Putamen (tissue), 1 donor: Measurements from ENCODE around the gene USP17L22.
"Not testable (repeated sequence)": the region's sequence is repeated elsewhere in the genome, so short reads cannot be mapped to it uniquely, and the experiment has no call there.

Experiments used
- DNase-seq: peaks from one replicate; pipeline ENCODE4 v3.0.0-alpha.2; 2016; ENCODE audit warnings: low spot score

USP17L22 gene, protein sequence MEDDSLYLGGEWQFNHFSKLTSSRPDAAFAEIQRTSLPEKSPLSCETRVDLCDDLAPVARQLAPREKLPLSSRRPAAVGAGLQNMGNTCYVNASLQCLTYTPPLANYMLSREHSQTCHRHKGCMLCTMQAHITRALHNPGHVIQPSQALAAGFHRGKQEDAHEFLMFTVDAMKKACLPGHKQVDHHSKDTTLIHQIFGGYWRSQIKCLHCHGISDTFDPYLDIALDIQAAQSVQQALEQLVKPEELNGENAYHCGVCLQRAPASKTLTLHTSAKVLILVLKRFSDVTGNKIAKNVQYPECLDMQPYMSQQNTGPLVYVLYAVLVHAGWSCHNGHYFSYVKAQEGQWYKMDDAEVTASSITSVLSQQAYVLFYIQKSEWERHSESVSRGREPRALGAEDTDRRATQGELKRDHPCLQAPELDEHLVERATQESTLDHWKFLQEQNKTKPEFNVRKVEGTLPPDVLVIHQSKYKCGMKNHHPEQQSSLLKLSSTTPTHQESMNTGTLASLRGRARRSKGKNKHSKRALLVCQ

DNA sequence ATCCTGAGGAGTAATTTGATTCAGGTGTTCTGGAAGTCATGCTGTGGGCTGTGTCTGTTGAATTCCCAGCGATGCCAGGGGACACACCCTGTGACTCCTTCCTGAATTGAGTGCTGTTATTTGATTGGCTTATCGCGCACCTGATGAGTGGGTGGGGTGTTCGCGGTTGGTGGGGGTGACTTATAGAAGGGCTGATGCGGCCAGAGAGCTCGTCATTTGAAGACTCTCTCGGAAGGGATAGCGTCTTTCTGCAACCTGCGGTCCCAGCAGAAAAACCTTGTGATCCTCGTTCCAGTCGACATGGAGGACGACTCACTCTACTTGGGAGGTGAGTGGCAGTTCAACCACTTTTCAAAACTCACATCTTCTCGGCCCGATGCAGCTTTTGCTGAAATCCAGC is at the start of gene USP17L22:
Gene USP17L22 (plus strand): TSS at position 301 of the 400 bp plus-strand sequence. CDS start 0 bp downstream, at position 301.
- not testable (repeated sequence) for DNase-seq

DNA sequence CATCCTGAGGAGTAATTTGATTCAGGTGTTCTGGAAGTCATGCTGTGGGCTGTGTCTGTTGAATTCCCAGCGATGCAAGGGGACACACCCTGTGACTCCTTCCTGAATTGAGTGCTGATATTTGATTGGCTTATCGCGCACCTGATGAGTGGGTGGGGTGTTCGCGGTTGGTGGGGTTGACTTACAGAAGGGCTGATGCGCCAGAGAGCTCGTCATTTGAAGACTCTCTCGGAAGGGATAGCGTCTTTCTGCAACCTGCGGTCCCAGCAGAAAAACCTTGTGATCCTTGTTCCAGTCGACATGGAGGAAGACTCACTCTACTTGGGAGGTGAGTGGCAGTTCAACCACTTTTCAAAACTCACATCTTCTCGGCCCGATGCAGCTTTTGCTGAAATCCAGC is 47.6 kb upstream of the USP17L22 start, which contains the start of gene USP17L12:
Gene USP17L12 (plus strand): TSS at position 301 of the 400 bp plus-strand sequence. CDS start 0 bp downstream, at position 301.
- DNase-seq, result not testable (repeated sequence)

DNA sequence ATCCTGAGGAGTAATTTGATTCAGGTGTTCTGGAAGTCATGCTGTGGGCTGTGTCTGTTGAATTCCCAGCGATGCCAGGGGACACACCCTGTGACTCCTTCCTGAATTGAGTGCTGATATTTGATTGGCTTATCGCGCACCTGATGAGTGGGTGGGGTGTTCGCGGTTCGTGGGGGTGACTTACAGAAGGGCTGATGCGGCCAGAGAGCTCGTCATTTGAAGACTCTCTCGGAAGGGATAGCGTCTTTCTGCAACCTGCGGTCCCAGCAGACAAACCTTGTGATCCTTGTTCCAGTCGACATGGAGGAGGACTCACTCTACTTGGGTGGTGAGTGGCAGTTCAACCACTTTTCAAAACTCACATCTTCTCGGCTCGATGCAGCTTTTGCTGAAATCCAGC is 42.8 kb upstream of the USP17L22 start, which contains the start of gene USP17L13:
Gene USP17L13 (plus strand): TSS at position 301 of the 400 bp plus-strand sequence. CDS start 0 bp downstream, at position 301.
- not testable (repeated sequence) for DNase-seq

DNA sequence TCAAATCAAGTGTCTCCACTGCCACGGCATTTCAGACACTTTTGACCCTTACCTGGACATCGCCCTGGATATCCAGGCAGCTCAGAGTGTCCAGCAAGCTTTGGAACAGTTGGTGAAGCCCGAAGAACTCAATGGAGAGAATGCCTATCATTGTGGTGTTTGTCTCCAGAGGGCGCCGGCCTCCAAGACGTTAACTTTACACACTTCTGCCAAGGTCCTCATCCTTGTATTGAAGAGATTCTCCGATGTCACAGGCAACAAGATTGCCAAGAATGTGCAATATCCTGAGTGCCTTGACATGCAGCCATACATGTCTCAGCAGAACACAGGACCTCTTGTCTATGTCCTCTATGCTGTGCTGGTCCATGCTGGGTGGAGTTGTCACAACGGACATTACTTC is 37.2 kb upstream of the USP17L22 start:
- DNase-seq, result not testable (repeated sequence)

DNA sequence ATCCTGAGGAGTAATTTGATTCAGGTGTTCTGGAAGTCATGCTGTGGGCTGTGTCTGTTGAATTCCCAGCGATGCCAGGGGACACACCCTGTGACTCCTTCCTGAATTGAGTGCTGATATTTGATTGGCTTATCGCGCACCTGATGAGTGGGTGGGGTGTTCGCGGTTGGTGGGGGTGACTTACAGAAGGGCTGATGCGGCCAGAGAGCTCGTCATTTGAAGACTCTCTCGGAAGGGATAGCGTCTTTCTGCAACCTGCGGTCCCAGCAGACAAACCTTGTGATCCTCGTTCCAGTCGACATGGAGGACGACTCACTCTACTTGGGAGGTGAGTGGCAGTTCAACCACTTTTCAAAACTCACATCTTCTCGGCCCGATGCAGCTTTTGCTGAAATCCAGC is 33.3 kb upstream of the USP17L22 start, which contains the start of gene USP17L15:
Gene USP17L15 (plus strand): TSS at position 301 of the 400 bp plus-strand sequence. CDS start 0 bp downstream, at position 301.
- DNase-seq, result not testable (repeated sequence)

DNA sequence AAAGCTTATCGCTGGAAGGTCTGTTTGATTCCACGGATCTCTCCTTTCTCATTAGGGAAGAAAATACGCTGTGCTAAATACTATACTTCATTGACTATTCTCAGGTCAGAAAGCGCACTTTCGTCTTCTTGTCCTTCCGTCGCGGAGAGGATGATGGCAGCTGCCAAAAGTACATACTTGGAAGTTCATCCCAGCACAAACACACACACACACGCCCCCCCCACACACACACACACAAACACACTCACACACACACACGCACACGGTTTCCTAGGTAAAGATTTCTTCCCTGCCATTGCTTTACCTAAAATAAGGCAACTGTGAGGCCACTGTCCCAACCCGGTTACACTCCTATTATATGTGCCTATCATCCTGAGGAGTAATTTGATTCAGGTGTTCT is 29.0 kb upstream of the USP17L22 start:
- not testable (repeated sequence) for DNase-seq

DNA sequence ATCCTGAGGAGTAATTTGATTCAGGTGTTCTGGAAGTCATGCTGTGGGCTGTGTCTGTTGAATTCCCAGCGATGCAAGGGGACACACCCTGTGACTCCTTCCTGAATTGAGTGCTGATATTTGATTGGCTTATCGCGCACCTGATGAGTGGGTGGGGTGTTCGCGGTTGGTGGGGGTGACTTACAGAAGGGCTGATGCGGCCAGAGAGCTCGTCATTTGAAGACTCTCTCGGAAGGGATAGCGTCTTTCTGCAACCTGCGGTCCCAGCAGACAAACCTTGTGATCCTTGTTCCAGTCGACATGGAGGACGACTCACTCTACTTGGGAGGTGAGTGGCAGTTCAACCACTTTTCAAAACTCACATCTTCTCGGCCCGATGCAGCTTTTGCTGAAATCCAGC is 23.8 kb upstream of the USP17L22 start, which contains the start of gene USP17L17:
Gene USP17L17 (plus strand): TSS at position 301 of the 400 bp plus-strand sequence. CDS start 0 bp downstream, at position 301.
- DNase-seq, result not testable (repeated sequence)

DNA sequence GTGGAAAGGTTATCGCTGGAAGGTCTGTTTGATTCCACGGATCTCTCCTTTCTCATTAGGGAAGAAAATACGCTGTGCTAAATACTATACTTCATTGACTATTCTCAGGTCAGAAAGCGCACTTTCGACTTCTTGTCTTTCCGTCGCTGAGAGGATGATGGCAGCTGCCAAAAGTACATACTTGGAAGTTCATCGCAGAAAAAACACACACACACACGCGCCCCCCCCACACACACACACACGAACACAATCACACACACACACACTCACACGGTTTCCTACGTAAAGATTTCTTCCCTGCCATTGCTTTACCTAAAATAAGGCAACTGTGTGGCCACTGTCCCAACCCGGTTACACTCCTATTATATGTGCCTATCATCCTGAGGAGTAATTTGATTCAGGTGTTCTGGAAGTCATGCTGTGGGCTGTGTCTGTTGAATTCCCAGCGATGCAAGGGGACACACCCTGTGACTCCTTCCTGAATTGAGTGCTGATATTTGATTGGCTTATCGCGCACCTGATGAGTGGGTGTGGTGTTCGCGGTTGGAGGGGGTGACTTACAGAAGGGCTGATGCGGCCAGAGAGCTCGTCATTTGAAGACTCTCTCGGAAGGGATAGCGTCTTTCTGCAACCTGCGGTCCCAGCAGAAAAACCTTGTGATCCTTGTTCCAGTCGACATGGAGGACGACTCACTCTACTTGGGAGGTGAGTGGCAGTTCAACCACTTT is 19.3 kb upstream of the USP17L22 start, which contains the start of gene USP17L18:
Gene USP17L18 (plus strand): TSS at position 678 of the 728 bp plus-strand sequence. CDS start 0 bp downstream, at position 678.
- DNase-seq, result peak; percentile 0

DNA sequence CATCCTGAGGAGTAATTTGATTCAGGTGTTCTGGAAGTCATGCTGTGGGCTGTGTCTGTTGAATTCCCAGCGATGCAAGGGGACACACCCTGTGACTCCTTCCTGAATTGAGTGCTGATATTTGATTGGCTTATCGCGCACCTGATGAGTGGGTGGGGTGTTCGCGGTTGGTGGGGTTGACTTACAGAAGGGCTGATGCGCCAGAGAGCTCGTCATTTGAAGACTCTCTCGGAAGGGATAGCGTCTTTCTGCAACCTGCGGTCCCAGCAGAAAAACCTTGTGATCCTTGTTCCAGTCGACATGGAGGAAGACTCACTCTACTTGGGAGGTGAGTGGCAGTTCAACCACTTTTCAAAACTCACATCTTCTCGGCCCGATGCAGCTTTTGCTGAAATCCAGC is 14.3 kb upstream of the USP17L22 start, which contains the start of gene USP17L19:
Gene USP17L19 (plus strand): TSS at position 301 of the 400 bp plus-strand sequence. CDS start 0 bp downstream, at position 301.
- not testable (repeated sequence) for DNase-seq

DNA sequence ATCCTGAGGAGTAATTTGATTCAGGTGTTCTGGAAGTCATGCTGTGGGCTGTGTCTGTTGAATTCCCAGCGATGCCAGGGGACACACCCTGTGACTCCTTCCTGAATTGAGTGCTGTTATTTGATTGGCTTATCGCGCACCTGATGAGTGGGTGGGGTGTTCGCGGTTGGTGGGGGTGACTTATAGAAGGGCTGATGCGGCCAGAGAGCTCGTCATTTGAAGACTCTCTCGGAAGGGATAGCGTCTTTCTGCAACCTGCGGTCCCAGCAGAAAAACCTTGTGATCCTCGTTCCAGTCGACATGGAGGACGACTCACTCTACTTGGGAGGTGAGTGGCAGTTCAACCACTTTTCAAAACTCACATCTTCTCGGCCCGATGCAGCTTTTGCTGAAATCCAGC is 9.6 kb upstream of the USP17L22 start, which contains the start of gene USP17L20:
Gene USP17L20 (plus strand): TSS at position 301 of the 400 bp plus-strand sequence. CDS start 0 bp downstream, at position 301.
- not testable (repeated sequence) for DNase-seq

DNA sequence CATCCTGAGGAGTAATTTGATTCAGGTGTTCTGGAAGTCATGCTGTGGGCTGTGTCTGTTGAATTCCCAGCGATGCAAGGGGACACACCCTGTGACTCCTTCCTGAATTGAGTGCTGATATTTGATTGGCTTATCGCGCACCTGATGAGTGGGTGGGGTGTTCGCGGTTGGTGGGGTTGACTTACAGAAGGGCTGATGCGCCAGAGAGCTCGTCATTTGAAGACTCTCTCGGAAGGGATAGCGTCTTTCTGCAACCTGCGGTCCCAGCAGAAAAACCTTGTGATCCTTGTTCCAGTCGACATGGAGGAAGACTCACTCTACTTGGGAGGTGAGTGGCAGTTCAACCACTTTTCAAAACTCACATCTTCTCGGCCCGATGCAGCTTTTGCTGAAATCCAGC is 4.8 kb upstream of the USP17L22 start, which contains the start of gene USP17L21:
Gene USP17L21 (plus strand): TSS at position 301 of the 400 bp plus-strand sequence. CDS start 0 bp downstream, at position 301.
- DNase-seq, result not testable (repeated sequence)

DNA sequence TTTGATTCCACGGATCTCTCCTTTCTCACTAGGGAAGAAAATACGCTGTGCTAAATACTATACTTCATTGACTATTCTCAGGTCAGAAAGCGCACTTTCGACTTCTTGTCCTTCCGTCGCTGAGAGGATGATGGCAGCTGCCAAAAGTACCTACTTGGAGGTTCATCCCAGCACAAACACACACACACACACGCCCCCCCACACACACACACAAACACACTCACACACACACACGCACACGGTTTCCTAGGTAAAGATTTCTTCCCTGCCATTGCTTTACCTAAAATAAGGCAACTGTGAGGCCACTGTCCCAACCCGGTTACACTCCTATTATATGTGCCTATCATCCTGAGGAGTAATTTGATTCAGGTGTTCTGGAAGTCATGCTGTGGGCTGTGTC is 4.3 kb downstream of the USP17L22 start:
- DNase-seq, result not testable (repeated sequence)
